Ishikawa (cell line): ENCODE results near the gene RBPJ.

Source experiments
- CEBPB ChIP-seq: IDR thresholded peaks from 2 replicates; pipeline ENCODE4 v1.6.1; 2012
- EP300 ChIP-seq: IDR thresholded peaks from 2 replicates; pipeline ENCODE4 v1.6.1; 2012; ENCODE audit warnings: borderline replicate concordance
- TF ChIP-seq, protein P1 (sequence below): IDR thresholded peaks from 2 replicates; pipeline ENCODE4 v1.6.1; 2012
- TF ChIP-seq, protein P2 (sequence below): IDR thresholded peaks from 2 replicates; pipeline ENCODE4 v1.6.1; 2012; ENCODE audit warnings: low read depth, mild to moderate bottlenecking

DNA sequence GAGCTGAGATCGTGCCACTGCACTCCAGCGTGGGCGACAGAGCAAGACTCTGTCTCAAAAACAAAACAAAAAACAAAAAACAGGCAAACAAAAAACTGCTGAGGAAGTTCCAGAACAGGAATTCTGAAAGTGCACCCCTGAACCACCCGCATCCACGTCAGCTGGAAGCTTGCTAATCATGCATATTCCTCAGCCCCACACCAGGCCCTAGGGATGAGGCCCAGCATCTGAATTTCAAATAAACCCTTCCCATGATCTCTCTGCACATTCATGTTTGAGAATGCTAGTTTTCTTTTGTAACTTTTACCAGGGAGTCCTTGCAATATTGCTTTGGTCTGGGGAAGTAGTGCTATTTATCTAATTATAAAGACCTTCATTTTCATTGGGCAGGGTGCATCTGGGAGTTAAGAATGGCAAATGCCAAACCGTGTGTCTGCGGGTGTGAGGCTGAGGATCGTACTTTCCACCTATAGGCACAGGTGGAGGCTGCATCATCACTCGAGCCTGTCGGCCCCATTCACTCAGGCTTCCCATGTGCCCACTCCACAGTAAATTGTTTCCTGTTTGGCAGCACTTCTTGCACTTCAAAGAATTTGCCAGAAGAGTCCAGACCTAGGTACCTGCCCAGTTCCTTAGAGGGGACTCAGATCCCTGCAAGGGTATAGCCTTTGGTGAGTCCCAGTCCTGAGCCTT, 145.9 kb downstream of the RBPJ start:
- TF ChIP-seq EP300: no peak
- TF ChIP-seq, protein P1, sequence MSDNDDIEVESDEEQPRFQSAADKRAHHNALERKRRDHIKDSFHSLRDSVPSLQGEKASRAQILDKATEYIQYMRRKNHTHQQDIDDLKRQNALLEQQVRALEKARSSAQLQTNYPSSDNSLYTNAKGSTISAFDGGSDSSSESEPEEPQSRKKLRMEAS: no peak
- TF ChIP-seq, protein P2, sequence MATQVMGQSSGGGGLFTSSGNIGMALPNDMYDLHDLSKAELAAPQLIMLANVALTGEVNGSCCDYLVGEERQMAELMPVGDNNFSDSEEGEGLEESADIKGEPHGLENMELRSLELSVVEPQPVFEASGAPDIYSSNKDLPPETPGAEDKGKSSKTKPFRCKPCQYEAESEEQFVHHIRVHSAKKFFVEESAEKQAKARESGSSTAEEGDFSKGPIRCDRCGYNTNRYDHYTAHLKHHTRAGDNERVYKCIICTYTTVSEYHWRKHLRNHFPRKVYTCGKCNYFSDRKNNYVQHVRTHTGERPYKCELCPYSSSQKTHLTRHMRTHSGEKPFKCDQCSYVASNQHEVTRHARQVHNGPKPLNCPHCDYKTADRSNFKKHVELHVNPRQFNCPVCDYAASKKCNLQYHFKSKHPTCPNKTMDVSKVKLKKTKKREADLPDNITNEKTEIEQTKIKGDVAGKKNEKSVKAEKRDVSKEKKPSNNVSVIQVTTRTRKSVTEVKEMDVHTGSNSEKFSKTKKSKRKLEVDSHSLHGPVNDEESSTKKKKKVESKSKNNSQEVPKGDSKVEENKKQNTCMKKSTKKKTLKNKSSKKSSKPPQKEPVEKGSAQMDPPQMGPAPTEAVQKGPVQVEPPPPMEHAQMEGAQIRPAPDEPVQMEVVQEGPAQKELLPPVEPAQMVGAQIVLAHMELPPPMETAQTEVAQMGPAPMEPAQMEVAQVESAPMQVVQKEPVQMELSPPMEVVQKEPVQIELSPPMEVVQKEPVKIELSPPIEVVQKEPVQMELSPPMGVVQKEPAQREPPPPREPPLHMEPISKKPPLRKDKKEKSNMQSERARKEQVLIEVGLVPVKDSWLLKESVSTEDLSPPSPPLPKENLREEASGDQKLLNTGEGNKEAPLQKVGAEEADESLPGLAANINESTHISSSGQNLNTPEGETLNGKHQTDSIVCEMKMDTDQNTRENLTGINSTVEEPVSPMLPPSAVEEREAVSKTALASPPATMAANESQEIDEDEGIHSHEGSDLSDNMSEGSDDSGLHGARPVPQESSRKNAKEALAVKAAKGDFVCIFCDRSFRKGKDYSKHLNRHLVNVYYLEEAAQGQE: no peak
- TF ChIP-seq CEBPB: no peak
